Coronary artery (tissue), 2 donors: ENCODE data around the gene AUP1.
A peak's percentile ranks its signal among the peaks of the same experiment; 100 is the strongest.

Experiments used
- DNase-seq: peaks from one replicate; pipeline ENCODE4 v3.0.0-alpha.2; 2017; ENCODE audit warnings: low spot score
- H3K27ac ChIP-seq, 2 donors: fragments of 200-600 bp; sonication (generic); one replicate each; pipeline ENCODE4 v1.5.1; 2016 to 2019
- H3K4me3 ChIP-seq: fragments of 200-600 bp; sonication (generic); 2 replicates; pipeline ENCODE4 v1.5.1; 2016; ENCODE audit warnings: mild to moderate bottlenecking, moderate library complexity
- CTCF ChIP-seq: fragments of 200-600 bp; sonication (generic); IDR thresholded peaks from one replicate; pipeline ENCODE4 v1.5.1; 2019; ENCODE audit warnings: antibody characterized with exemption

The AUP1 gene

GRCh38 chr2:74535440-74535965, 6.0 kb upstream of the AUP1 start:
- no peak overlapping the region for H3K4me3 ChIP-seq
- DNase-seq, result no peak
- no peak for TF ChIP-seq CTCF
- H3K27ac ChIP-seq, result no peak overlapping the region

GRCh38 chr2:74534411-74534810, 4.9 kb upstream of the AUP1 start:
- no peak for TF ChIP-seq CTCF
- Histone ChIP-seq H3K4me3 (no peak overlapping the region), H3K27ac (no peak overlapping the region)
- no peak for DNase-seq

- H3K27ac ChIP-seq, result no peak overlapping the region
- no peak for TF ChIP-seq CTCF
- DNase-seq, result no peak
Measured at GRCh38 chr2:74533464-74533863, 4.0 kb upstream of the AUP1 start.

GRCh38 chr2:74532222-74532621, 2.7 kb upstream of the AUP1 start:
- TF ChIP-seq CTCF, result no peak
- no peak overlapping the region for H3K4me3 ChIP-seq
- no peak overlapping the region for H3K27ac ChIP-seq
- DNase-seq, result no peak

More at GRCh38 chr2:74533464-74533863, 4.0 kb upstream of the AUP1 start:
- no peak overlapping the region for H3K4me3 ChIP-seq

GRCh38 chr2:74531666-74532065, 2.2 kb upstream of the AUP1 start:
- Histone ChIP-seq H3K4me3 (no peak overlapping the region), H3K27ac (peak overlapping the region in 1 of 2 donors; percentile 24)
- DNase-seq, result no peak
- TF ChIP-seq CTCF, result no peak

GRCh38 chr2:74530239-74531187, 1.0 kb upstream of the AUP1 start:
- TF ChIP-seq CTCF, result no peak
- peak overlapping the region; percentile 83 to 92 for H3K27ac ChIP-seq
- peak overlapping the region; percentile 94 for H3K4me3 ChIP-seq
- DNase-seq, result no peak
